Keratinocyte (primary cell): Measurements from ENCODE around the gene ORM1. TPM values are rescaled to one million over a fixed set of nuclear protein-coding genes. Genes with fewer than 3 reads are reported as not detected.

Experiments
- DNase-seq: peaks from one replicate; pipeline ENCODE4 v3.0.0-alpha.2; 2011; ENCODE audit warnings: low read depth, missing footprints, low spot score
- FAIRE-seq: peaks from 2 replicates; lab custom pipeline; 2011; peaks lifted over from hg19 to GRCh38; lab: Jason Lieb, UNC
- H2AFZ ChIP-seq: 2 replicates; pipeline ENCODE4 v1.6.0; 2012; ENCODE audit warnings: low read length, control low read depth, inconsistent platforms; ENCODE audit not compliant: control insufficient read depth
- H3K27ac ChIP-seq: 2 replicates; pipeline ENCODE4 v1.5.1; 2011; ENCODE audit warnings: low read length; ENCODE audit not compliant: control insufficient read depth, insufficient read depth
- H3K27me3 ChIP-seq: 3 replicates; pipeline ENCODE4 v1.6.0; 2011; ENCODE audit warnings: low read length; ENCODE audit not compliant: control insufficient read depth, insufficient read depth; ENCODE audit errors: extremely low read depth
- H3K36me3 ChIP-seq, 2 experiments: 2 replicates in 1 of 2; 3 replicates in 1 of 2; pipeline ENCODE4 v1.5.1; 2011; ENCODE audit warnings: low read length in 2 of 2, mild to moderate bottlenecking in 1 of 2; ENCODE audit not compliant: control insufficient read depth in 2 of 2, insufficient read depth in 2 of 2; ENCODE audit errors: extremely low read depth in 1 of 2
- H3K4me1 ChIP-seq: 3 replicates; pipeline ENCODE4 v1.5.1; 2011; ENCODE audit warnings: low read length; ENCODE audit not compliant: control insufficient read depth, insufficient read depth; ENCODE audit errors: extremely low read depth
- H3K4me2 ChIP-seq: 3 replicates; pipeline ENCODE4 v1.6.0; 2011; ENCODE audit warnings: low read depth, low read length; ENCODE audit not compliant: control insufficient read depth, insufficient read depth; ENCODE audit errors: extremely low read depth
- H3K4me3 ChIP-seq, 3 experiments: fragments of 200-600 bp in 1 of 3; sonication (generic) in 1 of 3; 2 replicates in 2 of 3; 3 replicates in 1 of 3; pipeline ENCODE4 v1.5.1; 2011 to 2016; ENCODE audit warnings: low read length in 3 of 3, mild to moderate bottlenecking in 3 of 3, control low read depth in 2 of 3, inconsistent platforms in 1 of 3, low read depth in 1 of 3, mixed read lengths in 1 of 3, mixed run types in 1 of 3, moderate library complexity in 1 of 3; ENCODE audit not compliant: control insufficient read depth in 2 of 3, insufficient read depth in 2 of 3; ENCODE audit errors: extremely low read depth in 1 of 3
- H3K79me2 ChIP-seq: 2 replicates; pipeline ENCODE4 v1.6.0; 2012; ENCODE audit warnings: low read length; ENCODE audit not compliant: control insufficient read depth, insufficient read depth
- H3K9ac ChIP-seq: 3 replicates; pipeline ENCODE4 v1.6.0; 2011; ENCODE audit warnings: low read length; ENCODE audit not compliant: control insufficient read depth, insufficient read depth; ENCODE audit errors: extremely low read depth
- H3K9me1 ChIP-seq: 3 replicates; pipeline ENCODE4 v1.6.0; 2011; ENCODE audit warnings: low read length; ENCODE audit not compliant: control insufficient read depth, insufficient read depth; ENCODE audit errors: extremely low read depth
- H3K9me3 ChIP-seq: 2 replicates; pipeline ENCODE4 v1.5.1; 2012; ENCODE audit warnings: low read depth, low read length; ENCODE audit not compliant: control insufficient read depth
- H4K20me1 ChIP-seq: 3 replicates; pipeline ENCODE4 v1.6.0; 2011; ENCODE audit warnings: low read length; ENCODE audit not compliant: control insufficient read depth, insufficient read depth; ENCODE audit errors: extremely low read depth
- CTCF ChIP-seq, 3 experiments: IDR thresholded peaks in 1 of 3; conservative IDR thresholded peaks in 1 of 3; optimal IDR thresholded peaks in 1 of 3; 2 replicates in 2 of 3; 3 replicates in 1 of 3; pipeline versions ENCODE3 to v1.5.1; 2011; ENCODE audit warnings: low read length in 3 of 3, mild to moderate bottlenecking in 3 of 3, moderate library complexity in 2 of 3, control low read depth in 1 of 3, inconsistent platforms in 1 of 3; ENCODE audit not compliant: insufficient read depth in 2 of 3; ENCODE audit errors: extremely low read depth in 1 of 3
- EZH2 ChIP-seq: IDR thresholded peaks from one replicate; pipeline ENCODE4 v1.6.1; 2012; ENCODE audit warnings: inconsistent platforms, mild to moderate bottlenecking, low read length, moderate library complexity
- dilution Hi-C: fragments of 300-500 bp; cut with MboI; formaldehyde crosslinking; loops from one replicate; pipeline ENCODE4 v1.7.0; 2020; ENCODE audit warnings: low sequenced_read_pairs; ENCODE audit not compliant: extremely low pct_ligation_motif_present
- polyA plus RNA-seq, 5 experiments: library from polyadenylated mRNA; depleted of rRNA in 3 of 5; stranded (reverse) in 3 of 5; stranded (forward) in 1 of 5; unstranded in 1 of 5; fragments of >200 nt; gene quantifications; 1 replicate in 1 of 5; 2 replicates in 3 of 5; 3 replicates in 1 of 5; pipeline versions ENCODE4 v1.2.1 to v1.2.3, GENCODE V29; 2011 to 2012; ENCODE audit warnings: missing spikeins in 2 of 5, low read depth in 1 of 5, low replicate concordance in 1 of 5

Gene ORM1
- polyA plus RNA-seq, 1 donor (not counting 4 experiments of a cell fraction or from before 2014, with no cell fraction given) = not detected

GRCh38 chr9:114287763-114288192, 35.1 kb upstream of the ORM1 start:
- no peaks in the 10 kb centered on the region for H4K20me1 ChIP-seq
- dilution Hi-C loops = no loop called here
- no peak for TF ChIP-seq CTCF (optimal IDR thresholded peaks at IDR 0.05 in 1 of 3, IDR thresholded peaks at IDR 0.05 in 1 of 3, conservative IDR thresholded peaks at IDR 0.05 in 1 of 3; ENCODE audit: extremely low read depth in 1 of 3, insufficient read depth in 2 of 3, low read length in 3 of 3)
- H3K9me1 ChIP-seq = no peaks in the 10 kb centered on the region
- FAIRE-seq = no peak
- no peaks in the 10 kb centered on the region for H3K79me2 ChIP-seq
- peak overlapping the region; percentile 99 for H3K27ac ChIP-seq
- H3K9ac ChIP-seq = peak overlapping the region; percentile 93
- peaks cover 30% of the 10 kb centered on the region for H3K4me1 ChIP-seq
- H3K36me3 ChIP-seq = peaks cover 17 to 26% of the 10 kb centered on the region in 2 experiments
- DNase-seq = no peak
- peak overlapping the region; percentile 56 for H2AFZ ChIP-seq
- peak overlapping the region; percentile 92 for H3K4me2 ChIP-seq
- no peaks in the 10 kb centered on the region for H3K9me3 ChIP-seq
- peak overlapping the region in 1 of 3 experiments; percentile 20 for H3K4me3 ChIP-seq
- no peaks in the 10 kb centered on the region for H3K27me3 ChIP-seq

GRCh38 chr9:114288193-114289091, 34.5 kb upstream of the ORM1 start:
- Histone ChIP-seq H3K9ac (peak overlapping the region; percentile 93), H3K9me3 (no peaks in the 10 kb centered on the region), H3K79me2 (no peaks in the 10 kb centered on the region), H3K9me1 (no peaks in the 10 kb centered on the region), H3K4me2 (peak overlapping the region; percentile 92), H3K4me1 (peaks cover 24% of the 10 kb centered on the region), H3K27me3 (no peaks in the 10 kb centered on the region), H4K20me1 (no peaks in the 10 kb centered on the region), H3K27ac (peak overlapping the region; percentile 99), H2AFZ (peak overlapping the region; percentile 56), H3K4me3 (peak overlapping the region; percentile 12 to 53 (median 51)), H3K36me3 (peaks cover 18 to 27% of the 10 kb centered on the region in 2 experiments)
- FAIRE-seq = peak; percentile 93
- TF ChIP-seq CTCF (optimal IDR thresholded peaks at IDR 0.05 in 1 of 3, IDR thresholded peaks at IDR 0.05 in 1 of 3, conservative IDR thresholded peaks at IDR 0.05 in 1 of 3; ENCODE audit: extremely low read depth in 1 of 3, insufficient read depth in 2 of 3, low read length in 3 of 3) (no peak), EZH2 (no peak)
- no peak for DNase-seq
- dilution Hi-C loops = no loop called here
